Activated B cell treated with CpG ODN at 0.5 μM for 24 hours (primary cell): ENCODE data around the gene SLC13A4. TPM values are rescaled to one million over a fixed set of nuclear protein-coding genes. Genes with fewer than 3 reads are reported as not detected.
"Not testable (repeated sequence)": the region's sequence is repeated elsewhere in the genome, so short reads cannot be mapped to it uniquely, and the experiment has no call there.

Experiments
- ATAC-seq: fragments of 200-7000 bp; cut with Tn5 transposase; one replicate; pipeline ENCODE4 v1.10.0; 2021; ENCODE audit warnings: low read depth, mild to moderate bottlenecking, moderate library complexity
- CTCF ChIA-PET: fragments of 350-600 bp; sonication (Branson Sonifier 250); formaldehyde crosslinking; loops from one replicate; lab custom pipeline; 2021; ENCODE audit warnings: antibody characterized with exemption; lab: Charles Lee
- POLR2A ChIA-PET: fragments of 350-600 bp; sonication (Branson Sonifier 250); formaldehyde crosslinking; loops from one replicate; lab custom pipeline; 2021; ENCODE audit warnings: antibody characterized with exemption; lab: Charles Lee
- DNase-seq: peaks from one replicate; pipeline ENCODE4 v3.0.0; 2022
- H3K27ac Mint-ChIP-seq: one replicate; pipeline ENCODE4 v1.8.0; 2020; ENCODE audit warnings: mixed read lengths
- H3K27me3 Mint-ChIP-seq: one replicate; pipeline ENCODE4 v1.8.0; 2021; ENCODE audit warnings: mixed read lengths
- H3K36me3 Mint-ChIP-seq: one replicate; pipeline ENCODE4 v1.8.0; 2021; ENCODE audit warnings: low read depth, mixed read lengths
- H3K4me1 Mint-ChIP-seq: one replicate; pipeline ENCODE4 v1.8.0; 2021; ENCODE audit warnings: mixed read lengths
- H3K4me3 Mint-ChIP-seq: one replicate; pipeline ENCODE4 v1.8.0; 2020; ENCODE audit warnings: mild to moderate bottlenecking, mixed read lengths
- H3K9me3 Mint-ChIP-seq: one replicate; pipeline ENCODE4 v1.8.0; 2020; ENCODE audit warnings: mixed read lengths
- CTCF ChIP-seq: fragments of 200-600 bp; IDR thresholded peaks from one replicate; pipeline ENCODE4 v1.8.0; 2022; ENCODE audit warnings: antibody characterized with exemption, mild to moderate bottlenecking
- intact Hi-C: fragments of 100-400 bp; cut with micrococcal nuclease; formaldehyde crosslinking; loops from one replicate; pipeline ENCODE4 v1.15.1; 2024
- total RNA-seq: library from RNA; stranded (reverse); gene quantifications from 2 replicates; pipeline ENCODE4 v1.2.3, GENCODE V29; 2022

Gene SLC13A4
- total RNA-seq, result not detected in 2 replicates

- Mint-ChIP-seq H3K27me3 (peaks cover 4% of the 10 kb centered on the region), H3K4me3 (no peak within 1 kb of the TSS), H3K27ac (no peak within 1 kb of the TSS)
These were observed at the start of gene SLC13A4 for GRCh38 chr7:135728136-135728669. TSS of gene SLC13A4 (minus strand) at chr7:135728186. CDS start at chr7:135727496, 690 bp downstream.

GRCh38 chr7:135775915-135776314 lies 47.9 kb upstream of the SLC13A4 start:
- H3K9me3 Mint-ChIP-seq, result peaks cover 11% of the 10 kb centered on the region
- intact Hi-C loops, DNase-seq, POLR2A ChIA-PET, H3K4me3 Mint-ChIP-seq, H3K4me1 Mint-ChIP-seq, H3K36me3 Mint-ChIP-seq, H3K27ac Mint-ChIP-seq, ATAC-seq: not testable (repeated sequence)
- CTCF ChIA-PET, result interaction anchor here (0.8 kb wide), 1 partner anchor 25 kb away, joined by 4 read pairs; no protein-coding TSS in a partner anchor
- peaks cover 18% of the 10 kb centered on the region for H3K27me3 Mint-ChIP-seq

More at GRCh38 chr7:135728136-135728669, at the start of gene SLC13A4:
- ATAC-seq (no peak), DNase-seq (no peak)
- no peaks in the 10 kb centered on the region for H3K9me3 Mint-ChIP-seq
- TF ChIP-seq CTCF, result no peak
- intact Hi-C loops, result no loop called here
- POLR2A ChIA-PET, result no interaction called here
- CTCF ChIA-PET, result no interaction called here
- no peaks in the 10 kb centered on the region for H3K4me1 Mint-ChIP-seq
- no peaks in the 10 kb centered on the region for H3K36me3 Mint-ChIP-seq

GRCh38 chr7:135775230-135775629 lies 47.2 kb upstream of the SLC13A4 start:
- POLR2A ChIA-PET, result no interaction called here

GRCh38 chr7:135774284-135774683 lies 46.3 kb upstream of the SLC13A4 start:
- DNase-seq (no peak), ATAC-seq (no peak)
- H3K36me3 Mint-ChIP-seq, result no peaks in the 10 kb centered on the region
- TF ChIP-seq CTCF, result no peak
- ChIA-PET CTCF (no interaction called here), POLR2A (no interaction called here)
- H3K27me3 Mint-ChIP-seq, result peaks cover 18% of the 10 kb centered on the region
- peaks cover 11% of the 10 kb centered on the region for H3K9me3 Mint-ChIP-seq
- no peaks in the 10 kb centered on the region for H3K4me1 Mint-ChIP-seq
- H3K27ac Mint-ChIP-seq, result no peak overlapping the region
- intact Hi-C loops, result no loop called here
- no peak overlapping the region for H3K4me3 Mint-ChIP-seq

More at GRCh38 chr7:135775230-135775629, 47.2 kb upstream of the SLC13A4 start:
- CTCF ChIA-PET, result no interaction called here
- TF ChIP-seq CTCF, result no peak
- intact Hi-C loops, result no loop called here
- no peak overlapping the region for H3K4me3 Mint-ChIP-seq
- H3K27me3 Mint-ChIP-seq, result peaks cover 18% of the 10 kb centered on the region
- no peaks in the 10 kb centered on the region for H3K36me3 Mint-ChIP-seq
- peaks cover 11% of the 10 kb centered on the region for H3K9me3 Mint-ChIP-seq
- H3K27ac Mint-ChIP-seq, result no peak overlapping the region
- ATAC-seq (no peak), DNase-seq (no peak)
- no peaks in the 10 kb centered on the region for H3K4me1 Mint-ChIP-seq

- ChIA-PET CTCF (no interaction called here), POLR2A (no interaction called here)
- DNase-seq (no peak), ATAC-seq (no peak)
- Mint-ChIP-seq H3K27me3 (peaks cover 17% of the 10 kb centered on the region), H3K4me3 (no peak overlapping the region), H3K27ac (no peak overlapping the region), H3K36me3 (no peaks in the 10 kb centered on the region), H3K9me3 (peaks cover 8% of the 10 kb centered on the region), H3K4me1 (no peaks in the 10 kb centered on the region)
- no peak for TF ChIP-seq CTCF
- intact Hi-C loops, result no loop called here
These were observed 45.5 kb upstream of the SLC13A4 start for GRCh38 chr7:135773464-135773863.
